ENCODE data around the gene PTPRD. TPM values are rescaled to one million over a fixed set of nuclear protein-coding genes. Genes with fewer than 3 reads are reported as not detected.

The PTPRD gene
- total and polyA plus RNA-seq, 9 of the 15 experiments (the other 6 are each of a cell fraction or from before 2014, with no cell fraction given), result 0.11 TPM; not detected in 8

DNA sequence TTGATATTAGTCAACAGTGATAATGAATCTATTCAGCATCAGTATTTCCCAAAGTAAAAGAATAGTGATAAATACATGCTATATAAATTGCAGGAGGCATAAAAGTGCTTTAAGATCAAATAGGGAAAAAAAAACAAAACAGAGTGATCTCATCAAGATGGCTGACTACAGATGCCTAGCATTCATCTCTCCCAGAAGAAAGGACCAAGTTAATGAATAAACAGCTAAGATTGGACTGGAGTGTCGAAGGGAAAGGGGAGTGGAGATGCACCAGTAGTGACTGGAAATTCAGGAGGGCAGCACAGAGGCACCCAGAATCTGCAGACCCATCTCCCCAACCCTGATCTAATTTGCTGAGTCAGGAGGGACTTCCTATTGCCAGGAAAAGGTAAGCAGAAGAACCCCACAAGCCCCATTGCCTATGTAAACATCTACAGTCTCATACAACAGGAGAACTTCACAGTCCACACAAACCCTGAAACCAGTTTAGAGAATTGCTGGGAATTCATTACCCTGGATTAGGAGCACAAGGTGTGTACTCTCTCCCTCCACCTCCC, 699.4 kb downstream of the PTPRD start:
- Histone ChIP-seq H3K27ac (ENCODE audit: extremely low read depth, low read depth, low read length) (no peak overlapping the region), H2AFZ (ENCODE audit: low read depth, low read length) (no peak overlapping the region), H4K20me1 (replicated peaks; ENCODE audit: control insufficient read depth, insufficient read depth, low read length) (no peaks in the 10 kb centered on the region), H3K4me1 (replicated peaks in 1 of 2; ENCODE audit: control insufficient read depth in 2 of 2, insufficient read depth in 2 of 2, low read length in 2 of 2) (no peaks in the 10 kb centered on the region), H3K9ac (ENCODE audit: insufficient read depth in 1 of 2, low read depth in 2 of 2, low read length in 2 of 2) (no peak overlapping the region), H3K4me3 (no peak overlapping the region), H3K36me3 (ENCODE audit: control insufficient read depth, insufficient read depth, low read length) (no peaks in the 10 kb centered on the region), H3K27me3 (ENCODE audit: control insufficient read depth in 2 of 2, insufficient read depth in 2 of 2, low read length in 2 of 2) (no peaks in the 10 kb centered on the region), H3K9me1 (ENCODE audit: control insufficient read depth, insufficient read depth, low read length) (no peaks in the 10 kb centered on the region), H3K9me3 (replicated peaks; ENCODE audit: control insufficient read depth, insufficient read depth, low read depth, low read length) (no peaks in the 10 kb centered on the region), H3K79me2 (ENCODE audit: control insufficient read depth, insufficient read depth, low read length) (no peaks in the 10 kb centered on the region), H3K4me2 (ENCODE audit: insufficient read depth, low read length) (no peak overlapping the region)
- DNase-seq (ENCODE audit: extremely low read depth in 1 of 4, low spot score in 3 of 4) (no peak), FAIRE-seq (no peak), ATAC-seq (no peak)
- POLR2A ChIA-PET, result no interaction called here
- CTCF ChIA-PET (ENCODE audit: low intra/inter-chr PET ratio), result no interaction called here
- BruUV-seq (replicated peaks), result no TSS peak
- TF ChIP-seq ZNF696 (CRISPR knock-in tag; conservative IDR thresholded peaks at IDR 0.05) (no peak), ETV5 (CRISPR knock-in tag; IDR thresholded peaks at IDR 0.05; ENCODE audit: low read depth) (no peak), STAG1 (CRISPR knock-in tag; IDR thresholded peaks at IDR 0.05; ENCODE audit: borderline replicate concordance) (no peak), U2AF2 (optimal IDR thresholded peaks at IDR 0.05; ENCODE audit: low read depth, low read length) (no peak), MAFF (IDR thresholded peaks at IDR 0.05; ENCODE audit: low read length) (0 out of 2 replicates have a peak, but pooled peaks have one; percentile 6), JUNB (CRISPR knock-in tag; conservative IDR thresholded peaks at IDR 0.05) (no peak)
- 0% methylated on average over 1 of the region's 1 CpG for WGBS (ENCODE audit: insufficient coverage, low coverage, missing lambda C conversion rate)
- intact Hi-C loops (cut with micrococcal nuclease), result no loop called here
- in situ Hi-C loops (cut with MboI), result no loop called here

GRCh38 chr9:9912459-9912858, 700.3 kb downstream of the PTPRD start:
- no peaks in the 10 kb centered on the region for H3K79me2 ChIP-seq (ENCODE audit: control insufficient read depth, insufficient read depth, low read length)
- in situ Hi-C loops (cut with MboI) (no loop called here), intact Hi-C loops (cut with micrococcal nuclease) (no loop called here)
- no peak for DNase-seq (ENCODE audit: extremely low read depth in 1 of 4, low spot score in 3 of 4)
- no peaks in the 10 kb centered on the region for H3K36me3 ChIP-seq (ENCODE audit: control insufficient read depth, insufficient read depth, low read length)
- ChIA-PET POLR2A (no interaction called here), CTCF (ENCODE audit: low intra/inter-chr PET ratio) (no interaction called here)
- H4K20me1 ChIP-seq (replicated peaks; ENCODE audit: control insufficient read depth, insufficient read depth, low read length), result no peaks in the 10 kb centered on the region
- BruUV-seq (replicated peaks), result no TSS peak
- no peak overlapping the region for H2AFZ ChIP-seq (ENCODE audit: low read depth, low read length)
- no peak overlapping the region for H3K4me3 ChIP-seq
- no peak for FAIRE-seq
- H3K27me3 ChIP-seq (ENCODE audit: control insufficient read depth in 2 of 2, insufficient read depth in 2 of 2, low read length in 2 of 2), result no peaks in the 10 kb centered on the region
- H3K9me1 ChIP-seq (ENCODE audit: control insufficient read depth, insufficient read depth, low read length), result no peaks in the 10 kb centered on the region
- H3K4me2 ChIP-seq (ENCODE audit: insufficient read depth, low read length), result no peak overlapping the region
- ATAC-seq, result no peak
- no peak overlapping the region for H3K27ac ChIP-seq (ENCODE audit: extremely low read depth, low read depth, low read length)
- no peaks in the 10 kb centered on the region for H3K9me3 ChIP-seq (replicated peaks; ENCODE audit: control insufficient read depth, insufficient read depth, low read depth, low read length)
- 0% methylated on average over 2 of the region's 2 CpGs for WGBS (ENCODE audit: insufficient coverage, low coverage, missing lambda C conversion rate)
- no peaks in the 10 kb centered on the region for H3K4me1 ChIP-seq (replicated peaks in 1 of 2; ENCODE audit: control insufficient read depth in 2 of 2, insufficient read depth in 2 of 2, low read length in 2 of 2)
- H3K9ac ChIP-seq (ENCODE audit: insufficient read depth in 1 of 2, low read depth in 2 of 2, low read length in 2 of 2), result no peak overlapping the region
- TF ChIP-seq RBM22 (IDR thresholded peaks at IDR 0.05; ENCODE audit: low read depth, low read length, poor library complexity, severe bottlenecking) (no peak), BRF1 (IDR thresholded peaks at IDR 0.05; ENCODE audit: borderline replicate concordance, extremely low read depth, insufficient read length) (no peak), ZC3H8 (IDR thresholded peaks at IDR 0.05) (no peak), ZNF41 (CRISPR knock-in tag; conservative IDR thresholded peaks at IDR 0.05) (no peak), MAFF (IDR thresholded peaks at IDR 0.05; ENCODE audit: low read length) (no peak), HNRNPK (IDR thresholded peaks at IDR 0.05; ENCODE audit: low read depth, low read length, poor library complexity, severe bottlenecking) (no peak), STAT6 (CRISPR knock-in tag; IDR thresholded peaks at IDR 0.05) (no peak), ATF6 (CRISPR knock-in tag; IDR thresholded peaks at IDR 0.05) (no peak)
